GM19452 (cell line): ENCODE data around the gene NUBP2.

Experiments
- ATAC-seq: cut with Tn5 transposase; IDR thresholded peaks from one replicate; pipeline ENCODE4 v1.9.1; 2021; ENCODE audit not compliant: unreplicated experiment

The NUBP2 gene

GRCh38 chr16:1782408-1783264 lies at the start of gene NUBP2, which contains the start of gene SPSB3:
NUBP2 (plus strand) TSS chr16:1782960; CDS start chr16:1783021, 61 bp downstream.
SPSB3 (minus strand) TSS chr16:1782571; CDS start chr16:1781483, 1,088 bp downstream.
- ATAC-seq, result peak; percentile 80

- ATAC-seq, result no peak
These were observed 48.6 kb upstream of the NUBP2 start for GRCh38 chr16:1734123-1734522.

GRCh38 chr16:1734816-1735215 lies 47.9 kb upstream of the NUBP2 start:
- ATAC-seq, result no peak

GRCh38 chr16:1740234-1740633 lies 42.5 kb upstream of the NUBP2 start:
- ATAC-seq, result no peak

GRCh38 chr16:1740781-1741490 lies 41.8 kb upstream of the NUBP2 start:
- no peak for ATAC-seq

- no peak for ATAC-seq
These were observed 41.1 kb upstream of the NUBP2 start for GRCh38 chr16:1741553-1742165.

GRCh38 chr16:1743376-1744337 lies 39.1 kb upstream of the NUBP2 start:
- no peak for ATAC-seq

- no peak for ATAC-seq
These were observed 38.4 kb upstream of the NUBP2 start for GRCh38 chr16:1744338-1744840.

- ATAC-seq, result no peak
These were observed 37.4 kb upstream of the NUBP2 start for GRCh38 chr16:1745181-1745899.

GRCh38 chr16:1745900-1746692 lies 36.7 kb upstream of the NUBP2 start:
- ATAC-seq, result no peak

GRCh38 chr16:1746693-1747195 lies 36.0 kb upstream of the NUBP2 start:
- no peak for ATAC-seq

GRCh38 chr16:1747934-1748333 lies 34.8 kb upstream of the NUBP2 start:
- no peak for ATAC-seq

- no peak for ATAC-seq
These were observed 33.3 kb upstream of the NUBP2 start for GRCh38 chr16:1749152-1750117.

- ATAC-seq, result no peak
These were observed 30.8 kb upstream of the NUBP2 start for GRCh38 chr16:1751946-1752345.

GRCh38 chr16:1752853-1753252 lies 29.9 kb upstream of the NUBP2 start:
- no peak for ATAC-seq

- no peak for ATAC-seq
These were observed 28.6 kb upstream of the NUBP2 start for GRCh38 chr16:1754204-1754603.

- no peak for ATAC-seq
These were observed 24.9 kb upstream of the NUBP2 start for GRCh38 chr16:1757714-1758461.
